ENCODE data around the gene JAML. TPM values are rescaled to one million over a fixed set of nuclear protein-coding genes. Genes with fewer than 3 reads are reported as not detected.

JAML gene
- total and polyA plus RNA-seq, 2 of the 4 experiments (the other 2 are of a cell fraction): not detected

GRCh38 chr11:118259138-118259537 is 34.3 kb upstream of the JAML start:
- intact Hi-C loops (cut with micrococcal nuclease): no loop called here
- H3K23ac ChIP-seq (ENCODE audit: low read depth, low read length): no peak overlapping the region
- no peak overlapping the region for H3K27ac ChIP-seq (ENCODE audit: insufficient read depth, low read length)
- in situ Hi-C loops (cut with MboI; ENCODE audit: low sequenced_read_pairs): no loop called here
- H2AK9ac ChIP-seq (replicated peaks; ENCODE audit: low read depth, low read length, poor library complexity): no peak overlapping the region
- no peaks in the 10 kb centered on the region for H3K36me3 ChIP-seq (ENCODE audit: control insufficient read depth, insufficient read depth, low read length)
- no peak overlapping the region for H4K8ac ChIP-seq (ENCODE audit: low read depth in 2 of 2, low read length in 2 of 2)
- no peak overlapping the region for H4K91ac ChIP-seq (ENCODE audit: insufficient read depth, low read depth, low read length)
- H3K18ac ChIP-seq (ENCODE audit: low read depth, low read length): no peak overlapping the region
- no peak overlapping the region for H2BK5ac ChIP-seq (ENCODE audit: low read depth, low read length, poor library complexity, severe bottlenecking)
- H2AFZ ChIP-seq (replicated peaks; ENCODE audit: low read length, poor library complexity): no peak overlapping the region
- H3K4me3 ChIP-seq (ENCODE audit: insufficient read depth, low read depth, low read length): no peak overlapping the region
- ChIA-PET POLR2A (ENCODE audit: unreplicated experiment) (no interaction called here), CTCF (no interaction called here)
- H3K4me2 ChIP-seq (ENCODE audit: low read depth, low read length): no peak overlapping the region
- H3K4me1 ChIP-seq (ENCODE audit: control insufficient read depth, insufficient read depth, low read length): no peaks in the 10 kb centered on the region
- H3K27me3 ChIP-seq (ENCODE audit: control insufficient read depth, insufficient read depth, low read length): peaks cover 15% of the 10 kb centered on the region
- H2BK20ac ChIP-seq (ENCODE audit: low read depth, low read length): no peak overlapping the region
- H4K5ac ChIP-seq (ENCODE audit: low read depth, low read length): no peak overlapping the region
- no peak overlapping the region for H2AK5ac ChIP-seq (ENCODE audit: low read depth, low read length)
- no peak overlapping the region for H3K56ac ChIP-seq (ENCODE audit: extremely low read depth, insufficient read depth, low read length)
- H2BK15ac ChIP-seq (ENCODE audit: low read depth, low read length): no peak overlapping the region
- no peak for TF ChIP-seq CHD1 (IDR thresholded peaks at IDR 0.05; ENCODE audit: low read depth, low read length)
- H4K20me1 ChIP-seq (ENCODE audit: insufficient read depth, low read length): no peaks in the 10 kb centered on the region
- DNase-seq: no peak
- H3K9ac ChIP-seq (ENCODE audit: low read depth, low read length): no peak overlapping the region
- dilution Hi-C loops (cut with HindIII; ENCODE audit: low sequenced_read_pairs, unreplicated experiment): no loop called here
- no peaks in the 10 kb centered on the region for H3K9me3 ChIP-seq (ENCODE audit: control insufficient read depth, insufficient read depth, low read length)
- no peak overlapping the region for H3K4ac ChIP-seq (ENCODE audit: low read depth, low read length)
- H3K9me1 ChIP-seq (ENCODE audit: insufficient read depth, low read length): no peaks in the 10 kb centered on the region
- no TSS peak for BruUV-seq (replicated peaks)
- H3K14ac ChIP-seq (replicated peaks; ENCODE audit: low read depth, low read length): no peak overlapping the region
- no CpG with 5 or more reads among the region's 1 CpG for WGBS, 2 experiments (ENCODE audit: extremely low coverage in 2 of 2, insufficient read length in 1 of 2)
- H2BK120ac ChIP-seq (ENCODE audit: low read depth, low read length): no peak overlapping the region
- no peaks in the 10 kb centered on the region for H3K79me1 ChIP-seq (ENCODE audit: low read depth in 1 of 2, low read length in 2 of 2)
- ATAC-seq (ENCODE audit: low read depth): no peak
